ENCODE measurements around the gene ERN1. TPM values are rescaled to one million over a fixed set of nuclear protein-coding genes. Genes with fewer than 3 reads are reported as not detected.

Gene ERN1
- polyA plus RNA-seq, 1 donor from 2014 or later: 2.3 TPM

- Histone ChIP-seq H3K9me3 (ENCODE audit: low read length) (no peaks in the 10 kb centered on the region), H3K9me2 (ENCODE audit: insufficient read depth, low read length) (no peaks in the 10 kb centered on the region), H3K4me2 (ENCODE audit: low read length) (no peak overlapping the region), H3K4me3 (ENCODE audit: low read length) (no peak overlapping the region), H3F3A (ENCODE audit: insufficient read depth, low read length, poor library complexity, severe bottlenecking) (no peaks in the 10 kb centered on the region), H3K79me2 (replicated peaks; ENCODE audit: insufficient read depth, low read length) (no peaks in the 10 kb centered on the region), H3K27me3 (ENCODE audit: insufficient read depth, low read depth, low read length) (no peaks in the 10 kb centered on the region), H3K27ac (ENCODE audit: low read length) (no peak overlapping the region), H3K36me3 (ENCODE audit: insufficient read depth, low read length) (no peaks in the 10 kb centered on the region), H4K20me1 (ENCODE audit: insufficient read depth) (no peaks in the 10 kb centered on the region), H2AFZ (ENCODE audit: low read depth, low read length) (no peak overlapping the region), H3K9ac (ENCODE audit: low read length) (no peak overlapping the region)
- TF ChIP-seq REST (IDR thresholded peaks at IDR 0.05; ENCODE audit: borderline replicate concordance) (no peak), EP300 (conservative IDR thresholded peaks at IDR 0.05; ENCODE audit: poor library complexity, severe bottlenecking) (no peak), TAF1 (IDR thresholded peaks at IDR 0.05; ENCODE audit: low read depth) (no peak), EZH2 (IDR thresholded peaks at IDR 0.05; ENCODE audit: borderline replicate concordance, insufficient read depth, low read length, poor library complexity, severe bottlenecking) (no peak), SMC3 (conservative IDR thresholded peaks at IDR 0.05; ENCODE audit: poor library complexity) (no peak), CTCF (IDR thresholded peaks at IDR 0.05; ENCODE audit: poor library complexity, severe bottlenecking) (no peak), POLR2AphosphoS5 (IDR thresholded peaks at IDR 0.05) (no peak), RAD21 (conservative IDR thresholded peaks at IDR 0.05) (no peak), MXI1 (conservative IDR thresholded peaks at IDR 0.05; ENCODE audit: poor library complexity, severe bottlenecking) (no peak)
Observed at GRCh38 chr17:64135000-64135399, 5.1 kb upstream of the ERN1 start.

GRCh38 chr17:64134216-64134970, 4.4 kb upstream of the ERN1 start:
- Histone ChIP-seq H3K79me2 (replicated peaks; ENCODE audit: insufficient read depth, low read length) (no peaks in the 10 kb centered on the region), H3K27me3 (ENCODE audit: insufficient read depth, low read depth, low read length) (no peaks in the 10 kb centered on the region), H3K9me2 (ENCODE audit: insufficient read depth, low read length) (no peaks in the 10 kb centered on the region), H4K20me1 (ENCODE audit: insufficient read depth) (no peaks in the 10 kb centered on the region), H3K27ac (ENCODE audit: low read length) (no peak overlapping the region), H3F3A (ENCODE audit: insufficient read depth, low read length, poor library complexity, severe bottlenecking) (no peaks in the 10 kb centered on the region), H2AFZ (ENCODE audit: low read depth, low read length) (no peak overlapping the region), H3K36me3 (ENCODE audit: insufficient read depth, low read length) (no peaks in the 10 kb centered on the region), H3K9ac (ENCODE audit: low read length) (no peak overlapping the region), H3K4me2 (ENCODE audit: low read length) (no peak overlapping the region), H3K4me3 (ENCODE audit: low read length) (no peak overlapping the region), H3K9me3 (ENCODE audit: low read length) (no peaks in the 10 kb centered on the region)
- TF ChIP-seq EZH2 (IDR thresholded peaks at IDR 0.05; ENCODE audit: borderline replicate concordance, insufficient read depth, low read length, poor library complexity, severe bottlenecking): no peak
- no peak for TF ChIP-seq EP300 (conservative IDR thresholded peaks at IDR 0.05; ENCODE audit: poor library complexity, severe bottlenecking)
- no peak for TF ChIP-seq TAF1 (IDR thresholded peaks at IDR 0.05; ENCODE audit: low read depth)
- TF ChIP-seq MXI1 (conservative IDR thresholded peaks at IDR 0.05; ENCODE audit: poor library complexity, severe bottlenecking): no peak
- no peak for TF ChIP-seq CTCF (IDR thresholded peaks at IDR 0.05; ENCODE audit: poor library complexity, severe bottlenecking)
- no peak for TF ChIP-seq RAD21 (conservative IDR thresholded peaks at IDR 0.05)

Data from neural cell (in vitro differentiated cells).